Measurements from ENCODE around the gene WDR53. TPM values are rescaled to one million over a fixed set of nuclear protein-coding genes. Genes with fewer than 3 reads are reported as not detected.
"Not testable (repeated sequence)": the region's sequence is repeated elsewhere in the genome, so short reads cannot be mapped to it uniquely, and the experiment has no call there.

Gene WDR53
- total RNA-seq, 1 donor from 2014 or later: 7.8 TPM

GRCh38 chr3:196558476-196558875 is 9.9 kb downstream of the WDR53 start:
- DNase-seq: no peak

GRCh38 chr3:196557236-196557635 is 11.1 kb downstream of the WDR53 start:
- DNase-seq: no peak

GRCh38 chr3:196555295-196555694 is 13.1 kb downstream of the WDR53 start:
- DNase-seq: peak; percentile 45

- no peak for DNase-seq
Observed at GRCh38 chr3:196554205-196554604, 14.1 kb downstream of the WDR53 start.

GRCh38 chr3:196553551-196553950 is 14.8 kb downstream of the WDR53 start:
- no peak for DNase-seq

GRCh38 chr3:196552253-196552652 is 16.1 kb downstream of the WDR53 start:
- no peak for DNase-seq

- DNase-seq: not testable (repeated sequence)
Observed at GRCh38 chr3:196550172-196550571, 18.2 kb downstream of the WDR53 start.

- not testable (repeated sequence) for DNase-seq
Observed at GRCh38 chr3:196549312-196549711, 19.0 kb downstream of the WDR53 start.

GRCh38 chr3:196547067-196547466 is 21.3 kb downstream of the WDR53 start:
- no peak for DNase-seq

GRCh38 chr3:196546537-196546936 is 21.8 kb downstream of the WDR53 start:
- no peak for DNase-seq

GRCh38 chr3:196544491-196544992 is 23.8 kb downstream of the WDR53 start:
- no peak for DNase-seq

- no peak for DNase-seq
Observed at GRCh38 chr3:196541684-196542445, 26.5 kb downstream of the WDR53 start.

GRCh38 chr3:196537319-196537984 is 30.9 kb downstream of the WDR53 start:
- peak; percentile 44 for DNase-seq

GRCh38 chr3:196533260-196533681 is 35.1 kb downstream of the WDR53 start:
- DNase-seq: no peak

- no peak for DNase-seq
Observed at GRCh38 chr3:196531418-196531817, 36.9 kb downstream of the WDR53 start.

GRCh38 chr3:196528639-196529233 is 39.6 kb downstream of the WDR53 start:
- DNase-seq: peak; percentile 73

GRCh38 chr3:196525141-196525540 is 43.2 kb downstream of the WDR53 start:
- no peak for DNase-seq

- peak; percentile 71 for DNase-seq
Observed at GRCh38 chr3:196524527-196524926, 43.8 kb downstream of the WDR53 start.

- no peak for DNase-seq
Observed at GRCh38 chr3:196523841-196524240, 44.5 kb downstream of the WDR53 start.

- DNase-seq: not testable (repeated sequence)
Observed at GRCh38 chr3:196521291-196521690, 47.1 kb downstream of the WDR53 start.

- DNase-seq: no peak
Observed at GRCh38 chr3:196519718-196520082, 48.7 kb downstream of the WDR53 start.

GRCh38 chr3:196518966-196519717 is 49.2 kb downstream of the WDR53 start:
- peak; percentile 87 for DNase-seq

- no peak for DNase-seq
Observed at GRCh38 chr3:196517919-196518318, 50.4 kb downstream of the WDR53 start.
